ENCODE data around the gene NCOA3.

DNA sequence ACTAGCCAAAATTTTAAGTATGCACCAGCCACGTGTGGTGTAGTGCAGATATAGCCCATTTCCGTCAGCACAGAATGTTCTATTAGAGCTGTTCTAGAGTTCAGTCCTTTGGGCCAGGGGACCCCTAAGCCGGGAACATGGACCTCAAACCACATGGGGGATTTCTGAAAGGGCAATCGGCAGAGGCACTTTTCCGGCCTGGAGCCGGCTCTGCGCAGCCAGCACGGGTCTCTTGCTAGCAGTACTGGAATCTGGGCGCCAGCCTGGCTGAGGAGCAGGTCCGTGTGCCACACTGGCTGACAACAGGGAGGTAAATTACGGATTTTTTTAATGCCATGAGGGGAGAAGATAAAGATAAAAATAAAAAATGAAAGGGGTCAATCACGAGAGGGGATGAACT lies 163.1 kb downstream of the NCOA3 start:
- TF ChIP-seq POLR2A (IDR thresholded peaks at IDR 0.05; ENCODE audit: low read length) (no peak), GATA1 (IDR thresholded peaks at IDR 0.05; ENCODE audit: low read depth, low read length) (no peak)
